Psoas muscle (tissue), 8 donors: ENCODE results near the gene FAM184B. TPM values are rescaled to one million over a fixed set of nuclear protein-coding genes. Genes with fewer than 3 reads are reported as not detected.

Experiments
- ATAC-seq, 4 donors: fragments of 200-7000 bp; cut with Tn5 transposase; one replicate each; pipeline ENCODE4 v1.9.1; 2020; ENCODE audit warnings: moderate library complexity in 3 of 4, mild to moderate bottlenecking in 2 of 4
- DNase-seq, 2 donors: peaks; one replicate each; pipeline ENCODE4 v3.0.0-alpha.2; 2020
- H3K27ac ChIP-seq: fragments of 200-600 bp; one replicate; pipeline ENCODE4 v1.8.0; 2022
- H3K27me3 ChIP-seq, 3 donors: fragments of 200-600 bp in 1 of 3; one replicate each; pipeline versions ENCODE4 v1.6.1 to v1.8.0; 2013 to 2022; ENCODE audit warnings: low read length in 2 of 3, mild to moderate bottlenecking in 2 of 3, moderate library complexity in 1 of 3; ENCODE audit not compliant: insufficient read depth in 3 of 3
- H3K36me3 ChIP-seq, 2 donors: fragments of 200-600 bp in 1 of 2; one replicate each; pipeline versions ENCODE4 v1.6.1 to v1.8.0; 2013 to 2022; ENCODE audit warnings: low read depth in 1 of 2, mild to moderate bottlenecking in 1 of 2, moderate library complexity in 1 of 2; ENCODE audit not compliant: insufficient read depth in 1 of 2
- H3K4me1 ChIP-seq: fragments of 200-600 bp; one replicate; pipeline ENCODE4 v1.8.0; 2022
- H3K4me3 ChIP-seq: fragments of 200-600 bp; one replicate; pipeline ENCODE4 v1.8.0; 2022; ENCODE audit warnings: mild to moderate bottlenecking
- H3K9me3 ChIP-seq: fragments of 200-600 bp; one replicate; pipeline ENCODE4 v1.8.0; 2022
- WGBS, 3 donors: extraction: QIAGEN DNeasy Blood & Tissue Kit; methylation state at CpG; one replicate each; pipeline versions ENCODE4 v1.1.6 to v1.1.7; 2013; 5-methylcytosine and 5-hydroxymethylcytosine counted together
- intact Hi-C, 2 donors: fragments of 100-400 bp; cut with DNase I; formaldehyde crosslinking; loops; one replicate each; pipeline versions ENCODE4 v1.11.0 to v1.14.2; 2022
- polyA plus RNA-seq, 3 donors: library from polyadenylated mRNA; stranded (reverse); fragments of 200-250 nt; gene quantifications; one replicate each; pipeline ENCODE4 v1.2.3, GENCODE V29; 2013
- total RNA-seq, 4 donors: library from RNA; stranded (reverse); fragmentation: NEBNext Ultra II Directional in 2 of 4; extraction: Animal tissue kit (Norgen Biotek cat#: 25700) in 2 of 4; gene quantifications; one replicate each; pipeline versions ENCODE4 v1.2.1 to v1.2.4, GENCODE V29; 2021 to 2023
- TF ChIP-seq, protein P1 (sequence below): fragments of 200-600 bp; IDR thresholded peaks from one replicate; pipeline ENCODE4 v1.8.0; 2022; ENCODE audit warnings: antibody characterized with exemption
- donor health status: healthy with polysubstance abuse.
- donor health status: DM: no; HTN: no; CAD: no; lungs with moderate emphysema.
- donor health status: Bipolar disorder and iron deficiency.
- donor health status: healthy.
- donor health status: DM: yes; HTN: yes; CAD: no.
- donor health status: DM: no; HTN: no; CAD: no.
- donor health status: DM: no; HTN: no; CAD: no.
- donor health status: DM: yes; HTN: yes; CAD: no.

Gene FAM184B
- total and polyA plus RNA-seq, 7 donors, result 0.03 to 2.6 (median 0.38) TPM

- DNase-seq, result no peak
- Histone ChIP-seq H3K9me3 (no peaks in the 10 kb centered on the region), H3K4me1 (no peaks in the 10 kb centered on the region), H3K27me3 (no peaks in the 10 kb centered on the region), H3K4me3 (no peak overlapping the region), H3K36me3 (peaks cover 16 to 92% of the 10 kb centered on the region in 2 donors), H3K27ac (no peak overlapping the region)
- ATAC-seq, result peak in 3 of 4 donors; percentile 34 to 66 (median 60)
- TF ChIP-seq, protein P1, sequence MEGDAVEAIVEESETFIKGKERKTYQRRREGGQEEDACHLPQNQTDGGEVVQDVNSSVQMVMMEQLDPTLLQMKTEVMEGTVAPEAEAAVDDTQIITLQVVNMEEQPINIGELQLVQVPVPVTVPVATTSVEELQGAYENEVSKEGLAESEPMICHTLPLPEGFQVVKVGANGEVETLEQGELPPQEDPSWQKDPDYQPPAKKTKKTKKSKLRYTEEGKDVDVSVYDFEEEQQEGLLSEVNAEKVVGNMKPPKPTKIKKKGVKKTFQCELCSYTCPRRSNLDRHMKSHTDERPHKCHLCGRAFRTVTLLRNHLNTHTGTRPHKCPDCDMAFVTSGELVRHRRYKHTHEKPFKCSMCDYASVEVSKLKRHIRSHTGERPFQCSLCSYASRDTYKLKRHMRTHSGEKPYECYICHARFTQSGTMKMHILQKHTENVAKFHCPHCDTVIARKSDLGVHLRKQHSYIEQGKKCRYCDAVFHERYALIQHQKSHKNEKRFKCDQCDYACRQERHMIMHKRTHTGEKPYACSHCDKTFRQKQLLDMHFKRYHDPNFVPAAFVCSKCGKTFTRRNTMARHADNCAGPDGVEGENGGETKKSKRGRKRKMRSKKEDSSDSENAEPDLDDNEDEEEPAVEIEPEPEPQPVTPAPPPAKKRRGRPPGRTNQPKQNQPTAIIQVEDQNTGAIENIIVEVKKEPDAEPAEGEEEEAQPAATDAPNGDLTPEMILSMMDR, result no peak
- WGBS, 3 donors, result 72 to 82% (median 76%) methylated on average over 7 of the region's 7 CpGs
- intact Hi-C loops, result no loop called here
Observed at GRCh38 chr4:17597517-17597916, 183.9 kb downstream of the FAM184B start.

GRCh38 chr4:17595471-17596005, 185.9 kb downstream of the FAM184B start:
- no peak overlapping the region for H3K27ac ChIP-seq
- intact Hi-C loops, result no loop called here
- DNase-seq (no peak), ATAC-seq (no peak)
- peaks cover 13 to 94% of the 10 kb centered on the region in 2 donors for H3K36me3 ChIP-seq
- no peaks in the 10 kb centered on the region for H3K4me1 ChIP-seq
- 84 to 90% (median 87%) methylated on average over 6 of the region's 6 CpGs for WGBS, 3 donors
- H3K9me3 ChIP-seq, result no peaks in the 10 kb centered on the region
- TF ChIP-seq, protein P1, result no peak
- H3K4me3 ChIP-seq, result no peak overlapping the region
- no peaks in the 10 kb centered on the region for H3K27me3 ChIP-seq

GRCh38 chr4:17589355-17589754, 192.1 kb downstream of the FAM184B start:
- Histone ChIP-seq H3K36me3 (peaks cover 5 to 96% of the 10 kb centered on the region in 2 donors), H3K9me3 (no peaks in the 10 kb centered on the region), H3K27me3 (no peaks in the 10 kb centered on the region), H3K4me1 (no peaks in the 10 kb centered on the region), H3K27ac (no peak overlapping the region), H3K4me3 (no peak overlapping the region)
- TF ChIP-seq, protein P1, result no peak
- ATAC-seq, result no peak
- 94 to 99% (median 95%) methylated on average over 3 of the region's 3 CpGs for WGBS, 3 donors
- intact Hi-C loops, result no loop called here
- DNase-seq, result no peak

- TF ChIP-seq, protein P1, result no peak
- no peaks in the 10 kb centered on the region for H3K4me1 ChIP-seq
- H3K27ac ChIP-seq, result no peak overlapping the region
- no peaks in the 10 kb centered on the region for H3K9me3 ChIP-seq
- ATAC-seq (no peak), DNase-seq (no peak)
- peaks cover 8 to 99% of the 10 kb centered on the region in 2 donors for H3K36me3 ChIP-seq
- H3K27me3 ChIP-seq, result no peaks in the 10 kb centered on the region
- no peak overlapping the region for H3K4me3 ChIP-seq
- WGBS, 3 donors, result 61 to 69% (median 63%) methylated on average over 9 of the region's 9 CpGs
- intact Hi-C loops, result no loop called here
Observed at GRCh38 chr4:17587094-17587822, 194.2 kb downstream of the FAM184B start.
